GM21381 (cell line): ENCODE results near the gene FBLN1.
"Not testable (repeated sequence)": the region's sequence is repeated elsewhere in the genome, so short reads cannot be mapped to it uniquely, and the experiment has no call there.

ENCODE experiments used
- ATAC-seq: cut with Tn5 transposase; IDR thresholded peaks from one replicate; pipeline ENCODE4 v1.9.1; 2021; ENCODE audit warnings: mild to moderate bottlenecking, moderate library complexity; ENCODE audit not compliant: unreplicated experiment

FBLN1 gene, protein sequence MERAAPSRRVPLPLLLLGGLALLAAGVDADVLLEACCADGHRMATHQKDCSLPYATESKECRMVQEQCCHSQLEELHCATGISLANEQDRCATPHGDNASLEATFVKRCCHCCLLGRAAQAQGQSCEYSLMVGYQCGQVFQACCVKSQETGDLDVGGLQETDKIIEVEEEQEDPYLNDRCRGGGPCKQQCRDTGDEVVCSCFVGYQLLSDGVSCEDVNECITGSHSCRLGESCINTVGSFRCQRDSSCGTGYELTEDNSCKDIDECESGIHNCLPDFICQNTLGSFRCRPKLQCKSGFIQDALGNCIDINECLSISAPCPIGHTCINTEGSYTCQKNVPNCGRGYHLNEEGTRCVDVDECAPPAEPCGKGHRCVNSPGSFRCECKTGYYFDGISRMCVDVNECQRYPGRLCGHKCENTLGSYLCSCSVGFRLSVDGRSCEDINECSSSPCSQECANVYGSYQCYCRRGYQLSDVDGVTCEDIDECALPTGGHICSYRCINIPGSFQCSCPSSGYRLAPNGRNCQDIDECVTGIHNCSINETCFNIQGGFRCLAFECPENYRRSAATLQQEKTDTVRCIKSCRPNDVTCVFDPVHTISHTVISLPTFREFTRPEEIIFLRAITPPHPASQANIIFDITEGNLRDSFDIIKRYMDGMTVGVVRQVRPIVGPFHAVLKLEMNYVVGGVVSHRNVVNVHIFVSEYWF

GRCh38 chr22:45502215-45503049, at the start of gene FBLN1:
TSS of gene FBLN1 (plus strand) at chr22:45502883. CDS start at chr22:45502986, 103 bp downstream.
- no peak for ATAC-seq

- no peak for ATAC-seq
Observed at GRCh38 chr22:45453764-45454163, 48.9 kb upstream of the FBLN1 start.

- no peak for ATAC-seq
Observed at GRCh38 chr22:45454275-45454674, 48.4 kb upstream of the FBLN1 start.

- ATAC-seq, result no peak
Observed at GRCh38 chr22:45455212-45455611, 47.5 kb upstream of the FBLN1 start.

DNA sequence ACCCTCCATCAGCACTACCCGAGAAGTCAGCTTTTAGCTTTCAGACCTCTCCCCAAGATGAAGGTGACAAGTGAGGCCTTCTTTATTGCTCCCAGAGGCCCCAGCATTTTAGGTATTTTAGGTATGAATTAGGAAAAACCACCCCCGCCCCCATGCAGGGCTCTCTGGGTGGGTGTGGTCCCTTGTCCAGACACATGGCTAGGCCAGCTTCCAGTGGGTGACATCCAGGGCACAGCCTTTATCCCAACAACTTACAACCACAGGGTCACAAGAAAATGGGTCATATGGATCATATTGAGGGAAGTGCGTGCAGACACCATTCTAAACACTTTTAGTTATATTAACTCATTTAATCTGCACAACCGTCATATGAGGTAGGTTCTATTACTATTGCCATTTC, 47.1 kb upstream of the FBLN1 start:
- no peak for ATAC-seq

DNA sequence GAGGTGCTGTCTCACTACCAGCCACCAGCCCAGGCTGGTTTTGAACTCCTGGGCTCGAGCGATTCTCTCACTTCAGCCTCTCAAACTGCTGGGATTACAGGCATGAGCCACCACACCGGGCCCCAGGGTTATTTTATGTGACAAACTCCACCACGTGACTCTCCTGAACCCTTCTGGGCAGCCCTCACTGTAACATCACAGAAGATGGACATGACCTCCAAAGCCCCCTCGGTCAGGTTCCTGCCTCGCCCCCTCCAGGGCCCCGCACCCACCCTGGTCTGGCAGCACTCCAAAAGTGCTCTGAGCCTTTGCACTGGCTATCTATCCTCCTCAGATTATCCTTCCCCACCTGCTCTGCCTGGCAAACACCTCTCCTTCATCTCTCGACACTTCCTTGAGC, 45.9 kb upstream of the FBLN1 start:
- ATAC-seq, result no peak

- ATAC-seq, result no peak
Observed at GRCh38 chr22:45458532-45458931, 44.2 kb upstream of the FBLN1 start.

- no peak for ATAC-seq
Observed at GRCh38 chr22:45459235-45459634, 43.4 kb upstream of the FBLN1 start.

DNA sequence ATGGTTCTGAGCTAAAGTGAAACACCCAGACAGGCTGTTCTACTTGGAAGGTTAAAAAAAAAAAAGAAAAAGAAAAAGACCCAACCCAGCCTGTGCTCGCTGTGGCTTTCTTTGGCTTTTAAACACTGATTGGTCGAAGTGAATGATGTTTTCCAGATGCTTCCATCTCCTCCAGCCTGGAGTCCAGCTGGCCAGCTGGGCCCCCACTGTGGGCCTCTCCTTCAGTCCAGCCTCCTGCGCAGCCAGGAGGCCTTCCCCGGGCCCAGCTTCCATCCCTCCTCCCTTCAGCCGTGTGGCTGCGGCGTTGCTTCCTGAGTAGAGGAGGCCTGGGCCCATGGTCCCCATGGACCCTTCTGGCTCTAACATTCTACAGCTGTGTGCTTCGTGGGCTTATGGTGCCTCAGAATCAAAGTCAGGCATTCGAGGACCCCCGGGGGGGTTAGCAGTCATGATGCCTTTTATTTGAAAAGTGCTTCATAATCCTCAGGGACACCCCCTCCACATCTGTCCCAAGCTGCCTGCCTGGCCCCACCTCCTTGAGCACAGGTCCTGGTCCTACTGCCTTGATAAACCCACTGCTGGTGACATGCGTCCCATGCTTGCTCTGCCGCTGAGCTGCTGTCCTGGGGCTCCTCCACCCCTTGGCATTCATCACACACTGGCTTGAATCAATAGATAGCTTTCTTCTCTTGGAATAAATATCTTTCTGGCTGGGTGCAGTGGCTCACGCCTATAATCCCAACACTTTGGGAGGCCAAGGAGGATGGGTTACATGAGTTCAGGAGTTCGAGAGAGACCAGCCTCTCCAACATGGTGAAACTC, 42.2 kb upstream of the FBLN1 start:
- ATAC-seq, result no peak

DNA sequence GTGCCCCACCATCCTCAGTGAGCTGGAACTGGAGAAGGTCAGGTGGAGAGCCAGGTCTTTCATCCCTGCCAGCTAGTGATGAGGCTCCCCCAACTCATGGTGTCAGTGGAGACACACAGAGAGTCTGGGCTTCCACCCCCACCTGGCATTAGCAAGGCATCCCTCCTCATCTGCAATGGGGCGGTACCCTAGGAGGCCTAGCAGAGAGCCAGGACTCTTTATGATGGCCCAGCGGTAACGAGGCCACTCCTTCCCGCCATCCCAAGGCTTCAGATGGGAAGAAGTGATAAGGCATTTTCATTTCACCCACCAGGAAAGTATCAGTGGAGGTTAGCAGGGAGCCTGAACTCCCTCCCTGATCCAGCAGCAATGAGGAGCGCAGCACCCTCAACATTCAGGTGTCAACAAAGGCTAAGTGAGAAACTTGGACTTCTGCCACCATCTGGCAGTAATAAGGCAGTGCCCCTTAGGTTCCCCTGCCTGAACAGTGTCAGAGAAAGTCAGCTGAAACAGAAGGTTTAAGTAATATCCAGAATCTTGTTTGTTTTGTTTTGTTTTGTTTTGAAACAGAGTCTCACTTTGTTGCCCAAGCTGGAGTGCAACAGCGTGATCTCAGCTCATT, 40.5 kb upstream of the FBLN1 start:
- ATAC-seq, result no peak

GRCh38 chr22:45463691-45464090, 39.0 kb upstream of the FBLN1 start:
- ATAC-seq, result not testable (repeated sequence)

DNA sequence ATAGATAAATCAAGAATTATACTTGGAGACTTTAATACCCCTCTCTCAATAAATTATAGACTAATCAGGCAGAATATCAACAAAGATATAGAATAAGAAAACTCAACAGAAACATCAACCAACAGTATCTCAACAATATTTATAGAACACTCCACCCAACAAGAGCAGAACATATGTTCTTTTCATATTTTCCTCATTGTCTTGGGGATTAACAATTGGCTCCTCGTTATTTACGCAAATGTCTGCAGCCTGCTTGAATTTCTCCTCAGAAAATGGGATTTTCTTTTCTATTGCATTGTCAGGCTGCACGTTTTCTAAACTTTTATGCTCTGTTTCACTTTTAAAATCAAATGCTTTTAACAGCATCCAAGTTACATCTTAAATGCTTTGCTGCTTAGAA, 37.0 kb upstream of the FBLN1 start:
- ATAC-seq, result no peak

DNA sequence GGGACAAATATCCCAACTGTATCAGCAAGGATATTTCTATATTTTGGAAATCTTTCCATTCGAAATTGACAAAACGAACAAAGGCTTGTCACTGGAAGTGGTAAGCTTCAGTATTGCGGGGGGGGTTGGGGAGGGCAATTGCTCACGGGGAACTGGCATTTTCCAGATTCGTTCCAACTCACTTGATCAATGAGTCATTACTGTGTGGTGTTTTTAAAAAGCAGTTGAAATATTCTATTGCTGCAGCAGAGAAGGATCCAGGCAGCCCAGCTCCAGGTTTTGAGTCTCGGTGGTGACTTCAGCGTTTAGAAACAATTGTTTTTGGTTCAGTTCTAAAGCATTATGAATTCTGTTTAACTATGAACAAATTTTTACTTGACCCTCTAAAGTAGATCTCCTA, 33.8 kb upstream of the FBLN1 start:
- no peak for ATAC-seq

GRCh38 chr22:45469281-45470073, 33.2 kb upstream of the FBLN1 start:
- no peak for ATAC-seq

GRCh38 chr22:45470871-45471270, 31.8 kb upstream of the FBLN1 start:
- ATAC-seq, result no peak

DNA sequence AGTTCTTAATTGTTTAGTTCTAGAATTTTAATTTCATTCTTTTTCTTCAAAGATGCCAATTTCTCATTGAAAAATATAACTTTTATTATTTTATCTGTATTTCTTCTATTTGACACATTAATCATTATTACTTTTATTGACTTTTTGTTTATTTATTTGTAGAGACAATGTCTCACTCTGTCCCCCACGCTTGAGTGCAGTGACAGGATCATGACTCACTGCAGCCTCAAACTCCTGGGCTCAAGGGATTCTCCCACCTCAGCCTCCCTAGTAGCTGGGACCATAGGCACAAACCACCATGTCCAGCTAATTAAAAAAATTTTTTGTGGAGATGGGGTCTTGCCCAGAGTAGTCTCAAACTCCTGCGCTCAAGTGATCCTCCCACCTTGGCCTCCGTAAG, 30.3 kb upstream of the FBLN1 start:
- no peak for ATAC-seq

GRCh38 chr22:45473626-45474237, 29.0 kb upstream of the FBLN1 start:
- no peak for ATAC-seq

- no peak for ATAC-seq
Observed at GRCh38 chr22:45475063-45475747, 27.5 kb upstream of the FBLN1 start.
